ENCODE results near the gene HNRNPLL. TPM values are rescaled to one million over a fixed set of nuclear protein-coding genes. Genes with fewer than 3 reads are reported as not detected.

Gene HNRNPLL
- total RNA-seq, 2 experiments from 2014 or later: 44.9 to 46.5 TPM

DNA sequence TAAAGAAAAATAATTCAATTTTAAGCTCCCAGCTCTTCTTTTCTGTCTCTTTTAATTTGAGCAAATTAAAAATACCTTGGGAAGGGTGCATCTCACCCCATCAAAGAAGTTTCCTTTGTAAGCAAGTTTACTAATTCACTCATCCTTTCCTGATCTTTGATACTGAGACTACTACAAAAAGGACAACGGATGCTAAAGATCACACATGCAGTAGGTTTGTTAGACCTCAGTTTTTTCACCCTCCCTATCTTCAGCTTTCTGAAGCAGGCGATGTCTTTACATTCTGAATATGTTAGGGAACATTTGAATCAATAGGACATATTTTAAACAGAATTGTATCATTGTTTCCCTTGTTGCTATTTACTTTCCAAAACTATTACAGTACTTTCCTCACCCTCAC, 6.0 kb upstream of the HNRNPLL start:
- Mint-ChIP-seq H3K4me1 (ENCODE audit: low read depth) (peaks cover 29% of the 10 kb centered on the region), H3K36me3 (ENCODE audit: low read depth) (no peaks in the 10 kb centered on the region), H3K9me3 (no peaks in the 10 kb centered on the region), H3K27me3 (no peaks in the 10 kb centered on the region), H3K27ac (no peak overlapping the region), H3K4me3 (no peak overlapping the region)
- Histone ChIP-seq H3K4me3 (ENCODE audit: low read length) (no peak overlapping the region), H3K27me3 (ENCODE audit: control insufficient read depth in 1 of 2, insufficient read depth in 2 of 2, low read length in 2 of 2) (no peaks in the 10 kb centered on the region), H3K27ac (ENCODE audit: low read depth in 1 of 2, low read length in 2 of 2) (no peak overlapping the region), H3K4me1 (ENCODE audit: insufficient read depth, low read length) (peaks cover 26% of the 10 kb centered on the region), H3K9me3 (ENCODE audit: control insufficient read depth in 1 of 2, insufficient read depth in 1 of 2, low read length in 2 of 2) (no peaks in the 10 kb centered on the region), H3K36me3 (ENCODE audit: insufficient read depth, low read length) (no peaks in the 10 kb centered on the region)
- ATAC-seq (ENCODE audit: poor library complexity) (no peak), DNase-seq (no peak)
- intact Hi-C loops (cut with DNase I, micrococcal nuclease): no loop called here
- CTCF ChIA-PET: no interaction called here
- TF ChIP-seq CTCF (IDR thresholded peaks at IDR 0.05): no peak
- POLR2A ChIA-PET: interaction anchor here (1.8 kb wide), 1 partner anchor 143 kb away, joined by 8 read pairs; the partner anchor contains the start of gene SRSF7

DNA sequence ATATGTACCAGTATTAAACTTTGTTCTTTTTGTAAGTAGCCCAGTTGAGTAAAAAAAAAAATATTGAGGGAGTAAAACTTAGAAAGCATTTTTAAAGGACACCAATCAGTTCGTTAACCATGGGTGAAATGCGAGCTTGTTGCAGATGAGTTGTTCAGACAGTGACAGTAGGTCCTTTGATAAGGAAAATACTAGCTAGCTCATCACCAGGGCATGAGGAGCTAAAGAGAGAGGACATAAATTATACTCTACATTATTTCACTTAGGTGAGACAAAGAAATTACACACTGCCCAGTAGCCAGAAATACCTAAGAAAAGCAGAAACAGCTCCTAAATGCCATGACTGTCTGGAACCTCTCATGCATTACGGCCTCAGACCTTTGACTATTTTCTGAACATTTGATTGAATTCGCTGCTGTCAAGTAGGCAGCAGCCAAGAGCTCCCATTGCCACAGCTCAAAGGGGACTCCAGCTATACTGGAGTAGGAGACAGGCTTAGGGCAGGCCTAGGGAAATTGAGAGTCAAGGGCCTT, 2.6 kb upstream of the HNRNPLL start:
- Histone ChIP-seq H3K4me1 (ENCODE audit: insufficient read depth, low read length) (peaks cover 25% of the 10 kb centered on the region), H3K36me3 (ENCODE audit: insufficient read depth, low read length) (no peaks in the 10 kb centered on the region), H3K27me3 (ENCODE audit: control insufficient read depth in 1 of 2, insufficient read depth in 2 of 2, low read length in 2 of 2) (no peaks in the 10 kb centered on the region), H3K9me3 (ENCODE audit: control insufficient read depth in 1 of 2, insufficient read depth in 1 of 2, low read length in 2 of 2) (no peaks in the 10 kb centered on the region), H3K27ac (ENCODE audit: low read depth in 1 of 2, low read length in 2 of 2) (no peak overlapping the region), H3K4me3 (ENCODE audit: low read length) (no peak overlapping the region)
- Mint-ChIP-seq H3K4me1 (ENCODE audit: low read depth) (peaks cover 45% of the 10 kb centered on the region), H3K9me3 (no peaks in the 10 kb centered on the region), H3K36me3 (ENCODE audit: low read depth) (peaks cover 9% of the 10 kb centered on the region), H3K27me3 (no peaks in the 10 kb centered on the region), H3K4me3 (no peak overlapping the region), H3K27ac (no peak overlapping the region)
- ChIA-PET CTCF (interaction anchor here (1.2 to 6.2 kb wide), 3 partner anchors 10 to 119 kb away, joined by 3 to 47 read pairs (median 17); no protein-coding TSS in a partner anchor), POLR2A (interaction anchor here (2.6 to 9.9 kb wide), 3 partner anchors 60 to 145 kb away, joined by 8 to 136 read pairs (median 71); partner anchors contain the start of genes GALM and SRSF7)
- DNase-seq (no peak), ATAC-seq (ENCODE audit: poor library complexity) (no peak)
- no peak for TF ChIP-seq CTCF (IDR thresholded peaks at IDR 0.05)
- intact Hi-C loops (cut with DNase I, micrococcal nuclease): no loop called here

GRCh38 chr2:38603402-38604290, 918 bp upstream of the HNRNPLL start:
- peak overlapping the region; percentile 97 for H3K27ac Mint-ChIP-seq

More at GRCh38 chr2:38603402-38604290, 918 bp upstream of the HNRNPLL start:
- Mint-ChIP-seq H3K4me1 (ENCODE audit: low read depth) (peaks cover 50% of the 10 kb centered on the region), H3K27me3 (no peaks in the 10 kb centered on the region), H3K4me3 (peak overlapping the region; percentile 99), H3K36me3 (ENCODE audit: low read depth) (peaks cover 9% of the 10 kb centered on the region), H3K9me3 (no peaks in the 10 kb centered on the region)
- no peaks in the 10 kb centered on the region for H3K36me3 ChIP-seq (ENCODE audit: insufficient read depth, low read length)
- H3K9me3 ChIP-seq (ENCODE audit: control insufficient read depth in 1 of 2, insufficient read depth in 1 of 2, low read length in 2 of 2): no peaks in the 10 kb centered on the region
- CTCF ChIA-PET: interaction anchor here (0.7 to 6.2 kb wide), 33 partner anchors 8 to 149 kb away, joined by 3 to 48 read pairs (median 6); partner anchors contain the start of genes GALM and SRSF7
- H3K4me1 ChIP-seq (ENCODE audit: insufficient read depth, low read length): peaks cover 30% of the 10 kb centered on the region
- peak overlapping the region; percentile 62 for H3K4me3 ChIP-seq (ENCODE audit: low read length)
- DNase-seq (peak; percentile 73 to 94 (median 82)), ATAC-seq (ENCODE audit: poor library complexity) (peak; percentile 73)
- peak; percentile 93 for TF ChIP-seq CTCF (IDR thresholded peaks at IDR 0.05)
- intact Hi-C loops (cut with DNase I, micrococcal nuclease): loop anchor here (1.0 to 5.0 kb wide), 7 partner anchors 22 to 139 kb away; partner anchors contain the start of gene GALM (in 2 of the 2)
- H3K27me3 ChIP-seq (ENCODE audit: control insufficient read depth in 1 of 2, insufficient read depth in 2 of 2, low read length in 2 of 2): no peaks in the 10 kb centered on the region
- POLR2A ChIA-PET: interaction anchor here (0.6 to 9.9 kb wide), 20 partner anchors 8 to 272 kb away, joined by 3 to 136 read pairs (median 4); partner anchors contain the start of genes DHX57, GALM, MORN2 and SRSF7
- H3K27ac ChIP-seq (ENCODE audit: low read depth in 1 of 2, low read length in 2 of 2): peak overlapping the region; percentile 10 to 66
